ENCODE results near the gene RASGEF1B. TPM values are rescaled to one million over a fixed set of nuclear protein-coding genes. Genes with fewer than 3 reads are reported as not detected.

RASGEF1B gene
- 10 to 100 TPM in 1 of 4 donors, 1 to 10 TPM in 3; 5.2 to 18.6 (median 6.2) TPM for total RNA-seq

- H3K27me3 ChIP-seq: no peaks in the 10 kb centered on the region
Observed at GRCh38 chr4:81471588-81472280, at the start of gene RASGEF1B. Gene RASGEF1B (minus strand): TSS chr4:81471907. CDS start chr4:81459508, 12,399 bp downstream.

GRCh38 chr4:81519856-81520255 lies 48.1 kb upstream of the RASGEF1B start:
- WGBS: 89% methylated on average over 6 of the region's 6 CpGs

More at GRCh38 chr4:81471588-81472280, at the start of gene RASGEF1B:
- TF ChIP-seq CTCF (IDR thresholded peaks at IDR 0.05) (no peak), POLR2A (IDR thresholded peaks at IDR 0.05; ENCODE audit: low read depth) (peak; percentile 49), POLR2AphosphoS5 (IDR thresholded peaks at IDR 0.05) (peak; percentile 69 to 80)
- no peaks in the 10 kb centered on the region for H3K9me3 ChIP-seq
- H3K36me3 ChIP-seq: no peaks in the 10 kb centered on the region
- peak within 1 kb of the TSS; percentile 73 to 87 (median 84) for H3K4me3 ChIP-seq
- WGBS: under 1% methylated on average over 27 of the region's 71 CpGs
- DNase-seq (ENCODE audit: extremely low spot score): peak; percentile 95
- intact Hi-C loops (cut with DNase I): loop anchor here (5.0 kb wide), 1 partner anchor 891 kb away; no protein-coding TSS in a partner anchor
- H3K27ac ChIP-seq (replicated peaks in 1 of 4): peak within 1 kb of the TSS; percentile 80 to 91 (median 86)
- H3K4me1 ChIP-seq: peaks cover 14 to 54% (median 45%) of the 10 kb centered on the region in 4 donors

GRCh38 chr4:81519427-81519773 lies 47.7 kb upstream of the RASGEF1B start:
- no peak for DNase-seq (ENCODE audit: extremely low spot score)
- 97% methylated on average over 3 of the region's 3 CpGs for WGBS
- H3K36me3 ChIP-seq: no peaks in the 10 kb centered on the region
- H3K27me3 ChIP-seq: no peaks in the 10 kb centered on the region
- no peaks in the 10 kb centered on the region for H3K9me3 ChIP-seq
- H3K4me1 ChIP-seq: no peaks in the 10 kb centered on the region
- H3K27ac ChIP-seq (replicated peaks in 1 of 4): no peak overlapping the region
- intact Hi-C loops (cut with DNase I): no loop called here
- TF ChIP-seq CTCF (IDR thresholded peaks at IDR 0.05): no peak
- TF ChIP-seq POLR2A (IDR thresholded peaks at IDR 0.05; ENCODE audit: low read depth): no peak
- no peak for TF ChIP-seq EP300 (IDR thresholded peaks at IDR 0.05)
- TF ChIP-seq POLR2AphosphoS5 (IDR thresholded peaks at IDR 0.05): no peak
- no peak overlapping the region for H3K4me3 ChIP-seq

More at GRCh38 chr4:81519856-81520255, 48.1 kb upstream of the RASGEF1B start:
- intact Hi-C loops (cut with DNase I): no loop called here
- Histone ChIP-seq H3K27ac (replicated peaks in 1 of 4) (no peak overlapping the region), H3K36me3 (no peaks in the 10 kb centered on the region), H3K4me1 (no peaks in the 10 kb centered on the region), H3K9me3 (no peaks in the 10 kb centered on the region), H3K4me3 (no peak overlapping the region), H3K27me3 (no peaks in the 10 kb centered on the region)
- TF ChIP-seq POLR2A (IDR thresholded peaks at IDR 0.05; ENCODE audit: low read depth) (no peak), EP300 (IDR thresholded peaks at IDR 0.05) (no peak), POLR2AphosphoS5 (IDR thresholded peaks at IDR 0.05) (no peak), CTCF (IDR thresholded peaks at IDR 0.05) (no peak)
- DNase-seq (ENCODE audit: extremely low spot score): no peak

GRCh38 chr4:81518762-81519426 lies 47.2 kb upstream of the RASGEF1B start:
- Histone ChIP-seq H3K4me1 (no peaks in the 10 kb centered on the region), H3K9me3 (no peaks in the 10 kb centered on the region), H3K27ac (replicated peaks in 1 of 4) (no peak overlapping the region), H3K4me3 (no peak overlapping the region), H3K27me3 (no peaks in the 10 kb centered on the region), H3K36me3 (no peaks in the 10 kb centered on the region)
- no peak for TF ChIP-seq CTCF (IDR thresholded peaks at IDR 0.05)
- no peak for TF ChIP-seq POLR2AphosphoS5 (IDR thresholded peaks at IDR 0.05)
- no peak for TF ChIP-seq EP300 (IDR thresholded peaks at IDR 0.05)
- TF ChIP-seq POLR2A (IDR thresholded peaks at IDR 0.05; ENCODE audit: low read depth): no peak
- intact Hi-C loops (cut with DNase I): no loop called here
- WGBS: 80% methylated on average over 6 of the region's 6 CpGs
- no peak for DNase-seq (ENCODE audit: extremely low spot score)

Data from esophagus muscularis mucosa (tissue), 4 donors.